Right ventricle myocardium superior (tissue), 1 donor: Measurements from ENCODE around the gene AP1S3. TPM values are rescaled to one million over a fixed set of nuclear protein-coding genes. Genes with fewer than 3 reads are reported as not detected.

Experiments used
- total RNA-seq: library from RNA; stranded (reverse); fragmentation: NEBNext Ultra II Directional; extraction: Animal tissue kit (Norgen Biotek cat#: 25700); gene quantifications from one replicate; pipeline ENCODE4 v1.2.1, GENCODE V29; 2021
- donor health status: DM: no; HTN: yes; CAD: no; lungs with severe emphysema.

Gene AP1S3
- total RNA-seq, 1 donor from 2014 or later: 0.16 TPM

Other genes starting within 250 kb of the AP1S3 start
- not detected for gene SCG2, start 235.2 kb downstream of the AP1S3 start, total RNA-seq
- 10.8 TPM for gene WDFY1, start 107.8 kb upstream of the AP1S3 start, total RNA-seq
- gene MRPL44, start 119.9 kb upstream of the AP1S3 start, total RNA-seq: 33.9 TPM
- gene SERPINE2, start 201.7 kb upstream of the AP1S3 start, total RNA-seq: 6.0 TPM